Heart left ventricle (tissue), 16 donors: ENCODE results near the gene MINDY3. TPM values are rescaled to one million over a fixed set of nuclear protein-coding genes. Genes with fewer than 3 reads are reported as not detected.
A peak's percentile ranks its signal among the peaks of the same experiment; 100 is the strongest.

ENCODE experiments used
- ATAC-seq, 4 donors: fragments of 200-7000 bp; cut with Tn5 transposase; one replicate each; pipeline ENCODE4 v1.9.1; 2020 to 2022; ENCODE audit warnings: moderate library complexity in 4 of 4, mild to moderate bottlenecking in 3 of 4, moderate number of reproducible peaks in 1 of 4
- DNase-seq, 5 donors: peaks; one replicate each; pipeline ENCODE4 v3.0.0-alpha.2; 2020
- H3K27ac ChIP-seq, 12 donors: fragments of 200-600 bp; sonication (generic) in 4 of 12; one replicate each; pipeline versions ENCODE4 v1.5.0 to v1.8.0; 2016 to 2022; ENCODE audit warnings: mild to moderate bottlenecking in 2 of 12
- H3K27me3 ChIP-seq, 9 donors: fragments of 200-600 bp; sonication (generic) in 2 of 9; one replicate each; pipeline versions ENCODE4 v1.5.1 to v1.8.0; 2016 to 2022; ENCODE audit warnings: mild to moderate bottlenecking in 3 of 9
- H3K36me3 ChIP-seq, 9 donors: fragments of 200-600 bp; sonication (generic) in 2 of 9; one replicate each; pipeline versions ENCODE4 v1.5.0 to v1.8.0; 2018 to 2022; ENCODE audit warnings: mild to moderate bottlenecking in 2 of 9
- H3K4me1 ChIP-seq, 12 donors: fragments of 200-600 bp; sonication (generic) in 4 of 12; one replicate each; pipeline versions ENCODE4 v1.5.0 to v1.8.0; 2016 to 2022; ENCODE audit warnings: mild to moderate bottlenecking in 3 of 12
- H3K4me3 ChIP-seq, 12 donors: fragments of 200-600 bp; sonication (generic) in 4 of 12; one replicate each; pipeline versions ENCODE4 v1.5.0 to v1.8.0; 2017 to 2022; ENCODE audit warnings: mild to moderate bottlenecking in 9 of 12, moderate library complexity in 4 of 12
- H3K9me3 ChIP-seq, 12 donors: fragments of 200-600 bp; sonication (generic) in 4 of 12; one replicate each; pipeline versions ENCODE4 v1.5.0 to v1.8.0; 2016 to 2022; ENCODE audit warnings: mild to moderate bottlenecking in 1 of 12
- CTCF ChIP-seq, 12 donors: fragments of 200-600 bp; sonication (generic) in 4 of 12; IDR thresholded peaks; one replicate each; pipeline versions ENCODE4 v1.5.0 to v1.8.0; 2018 to 2022; ENCODE audit warnings: antibody characterized with exemption in 12 of 12, mild to moderate bottlenecking in 5 of 12
- POLR2A ChIP-seq, 2 donors: fragments of 450-650 bp; IDR thresholded peaks; one replicate each; pipeline ENCODE4 v1.6.1; 2017; ENCODE audit warnings: antibody characterized with exemption in 2 of 2, mild to moderate bottlenecking in 2 of 2, moderate library complexity in 2 of 2
- WGBS, 4 donors: extraction: QIAGEN DNeasy Blood & Tissue Kit in 2 of 4; methylation state at CpG; one replicate each; pipeline versions ENCODE4 v1.1.5 to v1.1.7; 2013 to 2018; 5-methylcytosine and 5-hydroxymethylcytosine counted together
- intact Hi-C, 10 donors: fragments of 100-400 bp; cut with DNase I; formaldehyde crosslinking; loops; one replicate each; pipeline versions ENCODE4 v1.11.1 to v1.14.2; 2022
- polyA plus RNA-seq, 2 donors: library from polyadenylated mRNA; stranded (reverse); fragments of 200-250 nt; gene quantifications; one replicate each; pipeline ENCODE4 v1.2.3, GENCODE V29; 2013
- total RNA-seq, 9 donors: library from RNA; depleted of rRNA in 2 of 9; stranded (reverse); fragments of >200 nt in 2 of 9; fragmentation: NEBNext Ultra II Directional in 3 of 9; extraction: Animal tissue kit (Norgen Biotek cat#: 25700) in 3 of 9; gene quantifications; one replicate each; pipeline versions ENCODE4 v1.1.0 to v1.2.4, GENCODE V29; 2016 to 2023
- donor health status: ischemic (EF 13 %, LVEDD 7.1; RV severe dilation, severe dysfunction).
- donor health status: healthy with polysubstance abuse.
- donor health status: DM: no; HTN: yes; CAD: no.
- donor health status: DM: no; HTN: no; CAD: no.
- donor health status: ischemic (EF 25% LVEDD 6.9; RV normal size, moderate dysfunction).
- donor health status: ischemic (EF 25% LVEDD 5.7; RV mildly dilated, moderate dysfunction).
- donor health status: healthy.
- donor health status: DM: yes; HTN: yes; CAD: no.
- donor health status: ischemic (EF 35%, LVEDD 5.7; RV mildly dilated, moderate dysfunction).
- donor health status: nonischemic (EF 11% LVEDD 7.7; RV severe dilation, severe dysfunction).
- donor health status: DM: yes; HTN: yes; CAD: no.
- donor health status: PGD.
- donor health status: ischemic (EF 29% LVEDD 5.4; RV normal size, mild dysfunction).
- donor health status: nonischemic (EF 23%, LVEDD 6.1; RV moderate dilation, normal function).

The MINDY3 gene
- total and polyA plus RNA-seq, 11 donors: 7.6 to 31.0 (median 21.0) TPM

- TF ChIP-seq CTCF (IDR thresholded peaks at IDR 0.05) (no peak), POLR2A (IDR thresholded peaks at IDR 0.05) (no peak)
- DNase-seq (no peak), ATAC-seq (peak in 2 of 4 donors; percentile 24 to 36)
- Histone ChIP-seq H3K36me3 (peaks cover 0 to 32% (median 0%) of the 10 kb centered on the region in 9 donors), H3K9me3 (no peaks in the 10 kb centered on the region), H3K4me3 (no peak overlapping the region), H3K4me1 (peaks cover 0 to 31% (median 5%) of the 10 kb centered on the region in 12 donors), H3K27ac (no peak overlapping the region), H3K27me3 (no peaks in the 10 kb centered on the region)
- 73 to 82% (median 75%) methylated on average over 3 of the region's 3 CpGs for WGBS, 4 donors
- intact Hi-C loops: loop anchor here in 1 of 10 donors (10.0 kb wide), 1 partner anchor 229 kb away; no protein-coding TSS in a partner anchor
Measured at GRCh38 chr10:15813415-15813814, 46.9 kb downstream of the MINDY3 start.

- Histone ChIP-seq H3K36me3 (peaks cover 0 to 37% (median 17%) of the 10 kb centered on the region in 9 donors), H3K27ac (no peak overlapping the region), H3K9me3 (no peaks in the 10 kb centered on the region), H3K4me3 (no peak overlapping the region), H3K4me1 (peaks cover 0 to 11% (median 4%) of the 10 kb centered on the region in 12 donors), H3K27me3 (no peaks in the 10 kb centered on the region)
- WGBS, 4 donors: 92 to 97% (median 95%) methylated on average over 4 of the region's 4 CpGs
- no peak for DNase-seq
- TF ChIP-seq CTCF (IDR thresholded peaks at IDR 0.05) (no peak), POLR2A (IDR thresholded peaks at IDR 0.05) (no peak)
- intact Hi-C loops: no loop called here
- no peak for ATAC-seq
Measured at GRCh38 chr10:15809450-15809849, 50.9 kb downstream of the MINDY3 start.

- DNase-seq: no peak
- H3K27ac ChIP-seq: no peak overlapping the region
- no peak overlapping the region for H3K4me3 ChIP-seq
- H3K27me3 ChIP-seq: no peaks in the 10 kb centered on the region
- H3K36me3 ChIP-seq: peaks cover 0 to 40% (median 17%) of the 10 kb centered on the region in 9 donors
- WGBS, 4 donors: 90 to 96% (median 94%) methylated on average over 7 of the region's 7 CpGs
- H3K4me1 ChIP-seq: peaks cover 0 to 6% (median 2%) of the 10 kb centered on the region in 12 donors
- H3K9me3 ChIP-seq: no peaks in the 10 kb centered on the region
- intact Hi-C loops: no loop called here
- no peak for TF ChIP-seq CTCF (IDR thresholded peaks at IDR 0.05)
- no peak for TF ChIP-seq POLR2A (IDR thresholded peaks at IDR 0.05)
- no peak for ATAC-seq
Measured at GRCh38 chr10:15808204-15808797, 52.0 kb downstream of the MINDY3 start.

GRCh38 chr10:15805395-15806058, 54.8 kb downstream of the MINDY3 start:
- WGBS, 4 donors: 79 to 83% (median 80%) methylated on average over 5 of the region's 5 CpGs
- no peak overlapping the region for H3K4me3 ChIP-seq
- H3K27ac ChIP-seq: no peak overlapping the region
- H3K4me1 ChIP-seq: no peaks in the 10 kb centered on the region
- H3K9me3 ChIP-seq: peaks cover 0 to 13% (median 0%) of the 10 kb centered on the region in 12 donors
- no peak for ATAC-seq
- peaks cover 0 to 44% (median 26%) of the 10 kb centered on the region in 9 donors for H3K36me3 ChIP-seq
- DNase-seq: no peak
- intact Hi-C loops: no loop called here
- no peak for TF ChIP-seq POLR2A (IDR thresholded peaks at IDR 0.05)
- no peak for TF ChIP-seq CTCF (IDR thresholded peaks at IDR 0.05)
- H3K27me3 ChIP-seq: no peaks in the 10 kb centered on the region
